Ovary (tissue), 9 donors: Measurements from ENCODE around the gene WFDC5. TPM values are rescaled to one million over a fixed set of nuclear protein-coding genes. Genes with fewer than 3 reads are reported as not detected.

ENCODE experiments used
- DNase-seq, 5 donors: peaks; one replicate each; pipeline ENCODE4 v3.0.0-alpha.2; 2019 to 2020
- H3K27ac ChIP-seq, 2 donors: fragments of 200-600 bp; one replicate each; pipeline versions ENCODE4 v1.5.1 to v1.8.0; 2019 to 2022
- H3K27me3 ChIP-seq: fragments of 200-600 bp; one replicate; pipeline ENCODE4 v1.8.0; 2022
- H3K36me3 ChIP-seq: fragments of 200-600 bp; sonication (generic); one replicate; pipeline ENCODE4 v1.5.1; 2019
- H3K4me1 ChIP-seq: one replicate; pipeline ENCODE4 v1.8.1; 2013; ENCODE audit warnings: mild to moderate bottlenecking, moderate library complexity; ENCODE audit not compliant: insufficient read depth
- H3K4me3 ChIP-seq: fragments of 200-600 bp; sonication (generic); one replicate; pipeline ENCODE4 v1.5.1; 2017
- H3K9me3 ChIP-seq, 2 donors: fragments of 200-600 bp in 1 of 2; sonication (generic) in 1 of 2; one replicate each; pipeline versions ENCODE4 v1.5.1 to v1.8.1; 2013 to 2019; ENCODE audit warnings: mild to moderate bottlenecking in 1 of 2, moderate library complexity in 1 of 2
- CTCF ChIP-seq, 3 donors: fragments of 450-650 bp in 2 of 3; fragments of 200-600 bp in 1 of 3; IDR thresholded peaks; one replicate each; pipeline versions ENCODE4 v1.5.1 to v1.8.0; 2016 to 2022; ENCODE audit warnings: antibody characterized with exemption in 3 of 3, mild to moderate bottlenecking in 1 of 3
- EP300 ChIP-seq: sonication (generic); formaldehyde crosslinking; IDR thresholded peaks from one replicate; pipeline ENCODE4 v1.6.1; 2017; ENCODE audit warnings: antibody characterized with exemption
- POLR2A ChIP-seq: fragments of 450-650 bp; IDR thresholded peaks from one replicate; pipeline ENCODE4 v1.6.1; 2017; ENCODE audit warnings: antibody characterized with exemption, mild to moderate bottlenecking, moderate library complexity
- WGBS, 3 donors: extraction: QIAGEN DNeasy Blood & Tissue Kit in 1 of 3; methylation state at CpG; one replicate each; pipeline versions ENCODE4 v1.1.5 to v1.1.7; 2013 to 2017; 5-methylcytosine and 5-hydroxymethylcytosine counted together
- intact Hi-C, 4 donors: fragments of 100-400 bp; cut with DNase I; formaldehyde crosslinking; loops; one replicate each; pipeline versions ENCODE4 v1.11.0 to v1.15.1; 2022 to 2023
- polyA plus RNA-seq, 2 donors: library from polyadenylated mRNA; stranded (reverse); fragments of 200-250 nt in 1 of 2; fragments of 350-450 nt in 1 of 2; fragmentation: Illumina TruSeq in 1 of 2; extraction: RNeasy Lipid Tissue Mini Kit (QIAGEN cat#74804) in 1 of 2; gene quantifications; one replicate each; pipeline ENCODE4 v1.2.3, GENCODE V29; 2013 to 2014
- total RNA-seq, 7 donors: library from RNA; depleted of rRNA in 2 of 7; stranded (reverse); fragments of >200 nt in 2 of 7; fragmentation: NEBNext Ultra II Directional in 3 of 7; extraction: Animal tissue kit (Norgen Biotek cat#: 25700) in 3 of 7; gene quantifications; one replicate each; pipeline versions ENCODE4 v1.1.0 to v1.2.4, GENCODE V29; 2016 to 2023
- donor health status: DM: no; HTN: no; CAD: no; lungs with moderate emphysema.
- donor health status: DM: no; HTN: no; CAD: no.
- donor health status: Bipolar disorder and iron deficiency.
- donor health status: DM: yes; HTN: yes; CAD: no.
- donor health status: DM: no; HTN: no; CAD: no.
- donor health status: DM: yes; HTN: yes; CAD: no.

The WFDC5 gene
- total and polyA plus RNA-seq, 9 donors, result not detected

DNA sequence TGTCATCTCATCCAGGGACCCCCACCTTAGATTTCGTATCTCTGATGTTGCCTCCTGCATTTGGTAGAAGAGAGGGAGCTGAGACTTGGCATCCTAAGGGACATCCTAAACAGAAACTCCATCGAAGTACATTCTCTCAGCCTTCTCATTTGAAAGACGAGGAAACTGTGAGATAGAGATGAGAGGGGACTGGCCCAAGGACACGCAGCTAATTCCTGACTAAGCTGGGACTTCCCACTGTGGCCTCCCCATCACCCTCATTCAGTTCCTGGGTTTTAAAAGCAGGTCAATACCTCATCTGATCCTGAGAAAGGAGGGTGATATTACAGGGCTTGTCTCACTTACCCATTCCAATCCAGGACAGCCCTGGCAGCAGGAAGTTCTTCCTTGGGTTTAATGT lies 855 bp upstream of the WFDC5 start:
- H3K36me3 ChIP-seq, result no peaks in the 10 kb centered on the region
- no peak for TF ChIP-seq EP300
- no peak for TF ChIP-seq CTCF (IDR thresholded peaks at IDR 0.05)
- no peak for TF ChIP-seq POLR2A
- DNase-seq, result no peak
- no peaks in the 10 kb centered on the region for H3K27me3 ChIP-seq
- no peaks in the 10 kb centered on the region for H3K4me1 ChIP-seq
- WGBS, 3 donors, result 67 to 76% (median 72%) methylated on average over 4 of the region's 4 CpGs
- no peak overlapping the region for H3K4me3 ChIP-seq
- no peaks in the 10 kb centered on the region for H3K9me3 ChIP-seq
- intact Hi-C loops, result no loop called here
- no peak overlapping the region for H3K27ac ChIP-seq

- H3K27ac ChIP-seq, result no peak overlapping the region
- intact Hi-C loops, result no loop called here
- DNase-seq, result no peak
- no peaks in the 10 kb centered on the region for H3K4me1 ChIP-seq
- TF ChIP-seq POLR2A (no peak), EP300 (no peak), CTCF (IDR thresholded peaks at IDR 0.05) (no peak)
- WGBS, 3 donors, result 51 to 66% (median 52%) methylated on average over 3 of the region's 3 CpGs
- no peaks in the 10 kb centered on the region for H3K9me3 ChIP-seq
- no peak overlapping the region for H3K4me3 ChIP-seq
- no peaks in the 10 kb centered on the region for H3K36me3 ChIP-seq
- H3K27me3 ChIP-seq, result no peaks in the 10 kb centered on the region
Observed at GRCh38 chr20:45115386-45115774, 406 bp upstream of the WFDC5 start.

DNA sequence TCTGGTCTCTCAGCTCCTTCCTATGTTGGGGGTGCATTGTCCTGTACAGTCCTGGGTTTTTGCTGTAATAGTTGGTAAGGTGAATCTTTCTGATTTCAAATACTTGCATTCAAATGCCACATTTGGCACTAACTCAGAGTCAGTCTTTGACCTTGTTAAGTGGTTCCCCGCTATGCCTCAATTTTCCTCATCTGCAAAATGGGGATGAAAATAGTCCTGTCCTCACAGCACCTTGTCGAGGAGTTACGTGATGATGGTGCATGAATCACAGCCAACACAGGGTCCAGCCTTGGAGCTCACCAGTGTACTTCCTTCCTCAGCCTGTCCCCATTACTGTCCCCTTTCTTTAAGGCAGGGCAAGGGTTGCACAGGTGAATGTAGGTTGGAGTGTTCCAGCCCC lies 1.1 kb downstream of the WFDC5 start:
- H3K27ac ChIP-seq, result no peak overlapping the region
- intact Hi-C loops, result no loop called here
- H3K9me3 ChIP-seq, result no peaks in the 10 kb centered on the region
- no peaks in the 10 kb centered on the region for H3K36me3 ChIP-seq
- no peaks in the 10 kb centered on the region for H3K27me3 ChIP-seq
- no peak overlapping the region for H3K4me3 ChIP-seq
- WGBS, 3 donors, result 83 to 84% (median 83%) methylated on average over 3 of the region's 3 CpGs
- H3K4me1 ChIP-seq, result no peaks in the 10 kb centered on the region
- TF ChIP-seq EP300 (no peak), POLR2A (no peak), CTCF (IDR thresholded peaks at IDR 0.05) (no peak)
- no peak for DNase-seq

GRCh38 chr20:45112754-45113153 lies 2.2 kb downstream of the WFDC5 start:
- no peaks in the 10 kb centered on the region for H3K4me1 ChIP-seq
- H3K27me3 ChIP-seq, result no peaks in the 10 kb centered on the region

More at GRCh38 chr20:45112754-45113153, 2.2 kb downstream of the WFDC5 start:
- no peak overlapping the region for H3K27ac ChIP-seq
- intact Hi-C loops, result no loop called here
- no peak for TF ChIP-seq POLR2A
- TF ChIP-seq CTCF (IDR thresholded peaks at IDR 0.05), result no peak
- TF ChIP-seq EP300, result no peak
- H3K9me3 ChIP-seq, result no peaks in the 10 kb centered on the region
- no peaks in the 10 kb centered on the region for H3K36me3 ChIP-seq
- H3K4me3 ChIP-seq, result no peak overlapping the region
- no peak for DNase-seq
